Stimulated activated CD4-positive, alpha-beta T cell treated with anti-CD3 and anti-CD28 coated beads, Interleukin-15, amount 100 ng/mL, for 24 hours (primary cell): ENCODE measurements around the gene ASB8.
"Not testable (repeated sequence)": the region's sequence is repeated elsewhere in the genome, so short reads cannot be mapped to it uniquely, and the experiment has no call there.

ENCODE experiments used
- DNase-seq: peaks from one replicate; pipeline ENCODE4 v3.0.0-alpha.2; 2020

Gene ASB8

GRCh38 chr12:48131517-48131916 lies 25.8 kb downstream of the ASB8 start:
- no peak for DNase-seq

DNA sequence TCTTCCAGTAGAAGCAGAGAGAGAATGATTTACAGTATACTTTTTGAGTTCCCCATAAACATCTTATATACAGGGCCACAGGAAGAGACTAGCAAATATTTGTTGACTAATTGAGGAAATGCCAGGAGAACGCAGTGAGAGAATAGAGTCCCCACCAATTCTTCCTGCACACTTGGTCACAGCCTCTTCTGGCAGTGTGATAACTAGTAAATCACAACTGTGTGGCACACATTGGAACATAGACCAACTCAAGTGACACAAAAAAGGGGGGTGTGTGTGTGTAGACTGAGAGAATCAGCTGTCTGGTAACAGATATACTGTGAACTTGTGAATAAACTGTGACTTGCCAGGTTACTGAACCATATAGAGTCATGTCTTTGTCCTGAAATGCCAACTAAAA lies 27.9 kb downstream of the ASB8 start:
- no peak for DNase-seq

- no peak for DNase-seq
Observed at GRCh38 chr12:48128800-48129199, 28.5 kb downstream of the ASB8 start.

DNA sequence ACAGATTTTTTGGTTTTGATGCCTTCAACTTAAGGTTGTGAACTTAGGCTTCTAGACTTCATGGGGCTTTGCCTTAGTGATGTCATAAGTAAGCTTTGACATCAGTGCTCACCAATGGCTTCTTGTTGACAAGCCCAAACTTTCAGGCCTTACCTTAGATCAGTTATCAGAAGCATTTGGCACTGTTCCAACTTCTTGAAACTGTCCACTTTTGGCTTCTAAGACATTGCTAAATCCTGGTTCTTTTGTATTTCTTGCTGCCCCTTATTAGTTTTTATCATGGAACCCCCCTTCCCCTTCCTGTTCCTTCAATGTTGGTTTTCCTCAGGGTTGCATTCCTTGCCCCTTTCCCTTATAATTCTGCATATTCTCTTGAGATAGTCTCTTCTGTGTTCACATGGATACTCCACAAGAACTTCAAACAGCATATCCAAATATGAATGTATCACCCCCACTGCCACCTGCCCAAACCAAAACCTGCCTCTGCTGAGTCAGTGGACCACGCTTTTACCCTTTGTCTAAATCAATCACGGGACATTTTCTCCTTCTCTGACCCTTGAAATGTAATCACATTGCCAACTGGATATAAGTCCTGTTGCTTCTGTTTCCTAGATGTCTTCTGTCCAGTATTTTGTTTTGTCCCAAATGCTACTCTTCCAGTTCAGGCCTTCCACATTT lies 30.2 kb downstream of the ASB8 start:
- DNase-seq, result no peak

DNA sequence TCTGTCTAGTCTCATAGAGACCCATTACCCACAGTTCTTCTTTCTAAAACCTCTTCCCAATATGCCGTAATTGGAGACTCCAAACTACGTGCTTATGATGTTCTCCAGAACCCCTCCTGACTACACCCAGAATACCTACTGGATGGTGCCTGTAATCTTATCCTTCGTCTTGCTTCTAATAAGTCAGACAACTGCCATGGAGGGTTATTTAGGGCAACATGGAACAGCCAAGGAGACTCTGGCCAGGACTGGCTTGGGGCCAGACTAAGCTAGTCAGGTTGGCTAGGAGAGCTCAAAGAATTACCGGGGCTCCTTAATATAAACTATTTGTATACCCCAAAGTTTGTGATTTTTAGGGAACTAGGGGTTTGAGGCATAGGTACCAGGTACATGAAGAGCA lies 31.3 kb downstream of the ASB8 start:
- DNase-seq, result no peak

DNA sequence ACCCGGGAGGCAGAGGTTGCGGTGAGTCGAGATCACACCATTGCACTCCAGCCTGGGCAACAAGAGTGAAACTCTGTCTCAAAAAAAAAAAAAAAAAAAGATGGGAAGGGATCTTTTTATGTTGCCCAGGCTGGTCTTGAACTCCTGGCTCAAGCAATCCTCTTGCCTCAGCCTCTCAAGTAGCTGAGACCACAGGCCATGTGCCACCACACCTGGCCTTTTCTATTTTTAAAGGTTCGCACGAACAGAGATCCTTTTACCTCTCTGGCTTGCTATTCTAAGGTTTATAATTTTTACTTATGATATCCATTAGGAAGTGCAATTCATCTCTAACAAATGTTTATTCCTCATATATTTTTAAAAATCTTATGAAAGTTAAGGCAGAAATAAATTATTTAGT lies 31.8 kb downstream of the ASB8 start:
- not testable (repeated sequence) for DNase-seq

DNA sequence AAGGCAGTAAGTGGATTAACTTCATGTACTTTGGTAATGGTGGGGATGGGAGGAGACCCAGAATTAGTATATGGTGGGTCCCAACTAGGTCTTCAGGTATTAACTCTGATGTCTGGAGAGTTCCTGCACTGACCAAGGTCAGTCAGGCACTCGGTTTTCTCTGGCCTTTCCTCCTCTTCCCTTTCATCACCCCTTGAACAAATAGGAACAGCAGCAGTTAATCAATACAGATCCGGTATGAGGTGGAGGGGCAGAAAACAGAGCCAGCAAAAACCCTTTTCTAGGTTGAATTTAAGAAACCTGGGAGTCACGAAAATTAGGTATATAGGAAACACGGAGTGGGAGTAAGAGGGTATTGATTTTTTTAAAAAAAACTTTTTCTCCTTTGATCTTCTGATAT lies 34.1 kb downstream of the ASB8 start:
- no peak for DNase-seq

- DNase-seq, result no peak
Observed at GRCh38 chr12:48122065-48122834, 35.1 kb downstream of the ASB8 start.

DNA sequence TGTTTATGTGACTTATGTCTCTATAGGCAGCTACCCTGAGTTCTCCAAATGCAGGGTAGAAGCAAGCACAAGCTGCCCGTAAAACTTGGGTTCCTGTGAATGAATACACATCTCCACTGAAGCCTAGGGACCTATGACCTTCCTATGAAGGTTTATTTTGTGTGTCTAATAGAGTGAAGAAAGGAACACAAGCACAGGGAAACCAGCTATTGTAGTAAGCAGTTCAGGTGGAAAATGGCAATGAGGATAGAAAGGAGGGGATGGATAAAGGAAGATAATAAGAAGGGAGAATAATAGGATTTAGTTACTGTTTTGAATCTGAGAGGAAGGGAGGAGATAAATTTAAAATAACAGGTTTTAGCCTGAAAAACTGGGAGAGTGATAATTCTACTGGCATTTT lies 35.8 kb downstream of the ASB8 start:
- DNase-seq, result no peak

GRCh38 chr12:48119834-48120195 lies 37.5 kb downstream of the ASB8 start:
- no peak for DNase-seq

GRCh38 chr12:48119078-48119833 lies 38.1 kb downstream of the ASB8 start, which contains the start of gene PFKM:
TSS of gene PFKM (plus strand) at chr12:48119364. CDS start at chr12:48122775, 3,411 bp downstream.
- peak; percentile 87 for DNase-seq

DNA sequence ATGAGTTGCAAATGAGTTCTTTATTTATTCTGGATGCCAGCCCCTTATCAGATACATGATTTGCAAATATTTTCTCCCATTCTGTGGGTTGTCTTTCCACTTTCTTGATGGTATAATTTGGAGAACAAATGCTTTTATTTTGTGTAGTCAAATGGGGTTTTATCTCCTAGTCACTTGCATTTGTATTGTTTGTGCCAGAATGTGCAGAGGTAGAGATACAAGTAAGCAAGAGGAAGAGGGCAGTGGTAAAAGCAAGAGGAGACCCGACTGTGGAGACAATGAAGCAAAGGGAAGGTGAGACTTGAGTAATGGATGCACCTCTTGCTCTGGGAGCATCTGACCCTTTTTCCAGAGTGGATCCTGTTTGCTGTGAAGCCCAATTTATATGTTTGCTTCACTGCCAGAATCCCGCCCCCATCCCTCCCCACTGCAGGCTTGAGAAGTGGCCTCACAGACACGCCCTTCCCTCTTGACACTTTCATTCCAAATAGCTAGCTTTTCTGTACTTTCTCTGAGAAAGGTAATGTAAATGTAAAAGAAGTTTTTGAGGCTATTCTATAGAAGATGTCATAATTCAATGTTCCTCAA lies 38.9 kb downstream of the ASB8 start:
- DNase-seq, result no peak

DNA sequence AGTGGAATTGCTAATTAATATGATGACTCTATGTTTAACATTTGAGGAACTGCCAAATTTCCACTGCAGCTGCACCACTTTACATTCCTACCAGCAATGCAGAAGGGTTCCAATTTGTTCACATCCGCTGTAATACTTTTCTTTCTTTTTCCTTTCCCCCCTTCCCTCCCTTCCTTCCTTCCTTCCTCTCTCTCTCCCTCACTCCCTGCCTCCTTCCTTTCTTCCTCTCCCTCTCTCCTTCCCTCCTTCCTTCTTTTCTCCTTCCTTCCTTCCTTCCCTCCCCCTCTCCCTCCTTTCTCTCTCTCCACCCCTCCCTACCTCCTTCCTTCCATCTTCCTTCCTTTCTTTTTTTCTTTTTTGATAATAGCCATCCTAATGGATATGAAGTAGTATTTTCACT lies 41.4 kb downstream of the ASB8 start:
- no peak for DNase-seq

- DNase-seq, result not testable (repeated sequence)
Observed at GRCh38 chr12:48111312-48111693, 46.0 kb downstream of the ASB8 start.

DNA sequence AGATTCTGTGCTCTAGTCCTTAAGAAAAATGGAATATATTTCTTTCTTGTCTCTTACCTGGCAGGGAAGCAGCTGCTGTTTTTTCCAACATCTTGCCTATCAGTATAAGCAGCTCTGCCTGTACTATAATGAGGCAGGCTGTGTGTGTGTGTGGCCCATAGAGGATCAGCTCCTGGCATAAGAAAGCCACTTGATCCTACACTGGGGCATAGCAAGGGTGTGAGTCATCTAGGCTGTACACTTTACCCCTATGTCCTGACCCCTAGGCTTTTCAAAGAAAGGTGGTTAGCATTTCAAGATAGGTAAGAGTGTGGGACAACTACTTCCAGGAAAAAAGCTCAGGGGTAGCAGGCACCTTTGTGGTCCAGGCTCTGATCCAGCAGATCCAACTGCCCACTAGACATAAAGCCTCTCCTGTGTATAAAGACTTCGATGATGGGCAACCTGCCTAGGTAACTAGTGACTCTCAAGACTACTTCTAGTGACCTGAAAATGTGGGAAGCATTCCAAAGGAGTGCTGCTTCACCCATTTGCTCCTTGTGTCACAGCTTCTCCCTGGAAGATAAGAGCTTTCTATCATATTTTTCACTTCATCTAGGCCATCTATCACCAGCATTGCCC lies 46.5 kb downstream of the ASB8 start:
- no peak for DNase-seq

GRCh38 chr12:48109424-48109823 lies 47.9 kb downstream of the ASB8 start:
- no peak for DNase-seq

GRCh38 chr12:48106681-48107613 lies 50.4 kb downstream of the ASB8 start:
- no peak for DNase-seq

DNA sequence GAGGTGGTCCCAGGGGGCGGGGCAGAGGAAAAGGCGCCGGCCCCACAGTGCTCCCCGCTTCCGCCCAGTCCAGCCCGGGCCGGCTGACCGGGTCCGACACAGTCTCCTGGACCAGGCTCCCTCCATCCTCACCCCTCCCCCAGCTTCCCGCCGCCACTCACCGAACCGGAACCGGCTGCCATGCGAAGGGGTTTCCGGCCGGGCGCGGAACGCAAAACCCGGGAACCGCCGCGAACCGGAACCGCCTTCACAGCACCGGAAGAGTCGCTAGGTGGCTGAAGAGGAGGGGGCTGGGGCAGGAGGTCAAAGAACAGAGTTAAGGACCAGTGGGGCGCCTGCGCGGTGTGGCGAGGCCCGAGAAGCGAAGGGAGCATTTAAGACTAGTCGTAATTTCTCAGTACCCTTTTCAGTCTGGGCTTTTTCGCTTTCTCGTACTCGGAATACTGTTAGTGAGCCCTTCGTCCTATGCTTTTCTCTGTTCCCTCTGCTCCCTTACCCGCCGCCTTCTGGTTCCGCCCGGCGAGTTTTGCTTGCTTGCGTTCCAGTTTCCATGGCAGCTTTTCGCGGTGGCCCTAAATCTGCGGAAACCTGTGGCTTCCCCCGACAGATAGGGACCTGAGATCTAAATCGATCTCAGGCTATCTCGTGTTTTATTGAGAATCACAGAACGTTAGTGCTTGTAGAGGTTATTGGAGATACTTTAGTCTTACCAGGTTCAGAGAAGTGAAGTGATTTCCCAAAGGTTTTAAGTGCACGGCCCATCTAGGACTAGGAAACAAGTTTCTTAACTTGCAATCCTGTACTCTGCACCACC lies 51.2 kb downstream of the ASB8 start, which contains the start of gene SENP1:
Gene SENP1 (minus strand): TSS at position 213 of the 814 bp plus-strand sequence. CDS start 4,607 bp downstream, outside the sequence.
- DNase-seq, result peak; percentile 94

DNA sequence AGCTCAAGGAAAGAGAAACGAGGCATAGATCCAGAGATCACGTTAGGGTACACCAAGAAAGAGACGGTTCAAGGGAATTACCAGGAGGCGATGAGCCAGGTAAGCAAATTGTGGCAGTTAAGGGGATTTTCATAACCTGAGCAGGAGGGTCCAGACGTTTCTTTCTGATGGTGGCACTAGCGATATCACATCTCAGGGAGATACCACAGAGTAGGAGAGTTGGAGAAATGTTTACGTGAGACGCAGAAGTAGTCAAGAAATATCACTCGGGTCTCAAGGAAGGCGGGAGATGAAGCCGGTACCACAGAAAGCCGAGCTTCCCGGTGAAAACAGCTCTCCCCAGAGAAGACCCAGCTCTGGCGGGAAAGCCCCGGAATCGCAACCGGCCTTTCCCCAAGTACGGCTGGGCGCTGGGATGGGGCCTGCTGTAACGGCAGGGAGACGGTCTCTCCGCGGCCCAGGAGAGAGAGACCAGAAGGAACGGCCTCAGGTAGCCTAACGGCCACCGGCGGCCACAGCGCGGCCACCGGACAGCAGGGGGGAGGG lies 51.9 kb downstream of the ASB8 start:
- peak; percentile 58 for DNase-seq

- DNase-seq, result no peak
Observed at GRCh38 chr12:48104531-48104930, 52.8 kb downstream of the ASB8 start.
